ENCODE measurements around the gene NFE2L3. TPM values are rescaled to one million over a fixed set of nuclear protein-coding genes. Genes with fewer than 3 reads are reported as not detected.
A peak's percentile ranks its signal among the peaks of the same experiment; 100 is the strongest.

Gene NFE2L3
- total RNA-seq, 1 experiment from 2014 or later: 2.2 TPM

DNA sequence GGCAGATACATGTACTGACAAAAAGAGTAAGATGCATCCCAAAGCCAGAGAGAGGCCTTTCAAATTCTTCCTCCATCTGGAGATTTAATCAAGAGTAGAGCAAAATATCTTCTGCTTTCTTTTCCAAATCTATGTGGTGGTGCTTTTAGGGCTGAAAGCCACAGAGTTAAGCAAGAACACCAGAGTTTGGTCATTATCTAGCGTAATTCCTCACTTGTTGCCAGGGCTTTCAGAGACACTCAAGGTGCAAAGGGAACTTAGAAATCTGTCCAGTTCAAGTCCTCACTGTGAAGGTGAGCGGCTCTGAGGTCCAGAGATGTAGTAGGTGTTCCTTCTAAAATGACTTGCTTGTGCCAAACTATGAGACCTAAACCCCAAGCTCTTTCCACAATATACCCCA lies 10.9 kb upstream of the NFE2L3 start:
- Mint-ChIP-seq H3K27ac (ENCODE audit: low read depth, unreplicated experiment) (no peak overlapping the region), H3K4me1 (ENCODE audit: insufficient read depth, unreplicated experiment) (peaks cover 16% of the 10 kb centered on the region), H3K27me3 (ENCODE audit: insufficient read depth, unreplicated experiment) (no peaks in the 10 kb centered on the region), H3K4me3 (ENCODE audit: unreplicated experiment) (no peak overlapping the region), H3K9me3 (ENCODE audit: unreplicated experiment) (no peaks in the 10 kb centered on the region), H3K36me3 (ENCODE audit: insufficient read depth, unreplicated experiment) (no peaks in the 10 kb centered on the region)
- intact Hi-C loops (cut with micrococcal nuclease): no loop called here
- no peak for DNase-seq (ENCODE audit: unreplicated experiment)
- POLR2A ChIA-PET: no interaction called here
- BruUV-seq (replicated peaks): no TSS peak
- CTCF ChIA-PET: no interaction called here
- TF ChIP-seq, protein P1, sequence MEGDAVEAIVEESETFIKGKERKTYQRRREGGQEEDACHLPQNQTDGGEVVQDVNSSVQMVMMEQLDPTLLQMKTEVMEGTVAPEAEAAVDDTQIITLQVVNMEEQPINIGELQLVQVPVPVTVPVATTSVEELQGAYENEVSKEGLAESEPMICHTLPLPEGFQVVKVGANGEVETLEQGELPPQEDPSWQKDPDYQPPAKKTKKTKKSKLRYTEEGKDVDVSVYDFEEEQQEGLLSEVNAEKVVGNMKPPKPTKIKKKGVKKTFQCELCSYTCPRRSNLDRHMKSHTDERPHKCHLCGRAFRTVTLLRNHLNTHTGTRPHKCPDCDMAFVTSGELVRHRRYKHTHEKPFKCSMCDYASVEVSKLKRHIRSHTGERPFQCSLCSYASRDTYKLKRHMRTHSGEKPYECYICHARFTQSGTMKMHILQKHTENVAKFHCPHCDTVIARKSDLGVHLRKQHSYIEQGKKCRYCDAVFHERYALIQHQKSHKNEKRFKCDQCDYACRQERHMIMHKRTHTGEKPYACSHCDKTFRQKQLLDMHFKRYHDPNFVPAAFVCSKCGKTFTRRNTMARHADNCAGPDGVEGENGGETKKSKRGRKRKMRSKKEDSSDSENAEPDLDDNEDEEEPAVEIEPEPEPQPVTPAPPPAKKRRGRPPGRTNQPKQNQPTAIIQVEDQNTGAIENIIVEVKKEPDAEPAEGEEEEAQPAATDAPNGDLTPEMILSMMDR (IDR thresholded peaks at IDR 0.05; ENCODE audit: unreplicated experiment): no peak

DNA sequence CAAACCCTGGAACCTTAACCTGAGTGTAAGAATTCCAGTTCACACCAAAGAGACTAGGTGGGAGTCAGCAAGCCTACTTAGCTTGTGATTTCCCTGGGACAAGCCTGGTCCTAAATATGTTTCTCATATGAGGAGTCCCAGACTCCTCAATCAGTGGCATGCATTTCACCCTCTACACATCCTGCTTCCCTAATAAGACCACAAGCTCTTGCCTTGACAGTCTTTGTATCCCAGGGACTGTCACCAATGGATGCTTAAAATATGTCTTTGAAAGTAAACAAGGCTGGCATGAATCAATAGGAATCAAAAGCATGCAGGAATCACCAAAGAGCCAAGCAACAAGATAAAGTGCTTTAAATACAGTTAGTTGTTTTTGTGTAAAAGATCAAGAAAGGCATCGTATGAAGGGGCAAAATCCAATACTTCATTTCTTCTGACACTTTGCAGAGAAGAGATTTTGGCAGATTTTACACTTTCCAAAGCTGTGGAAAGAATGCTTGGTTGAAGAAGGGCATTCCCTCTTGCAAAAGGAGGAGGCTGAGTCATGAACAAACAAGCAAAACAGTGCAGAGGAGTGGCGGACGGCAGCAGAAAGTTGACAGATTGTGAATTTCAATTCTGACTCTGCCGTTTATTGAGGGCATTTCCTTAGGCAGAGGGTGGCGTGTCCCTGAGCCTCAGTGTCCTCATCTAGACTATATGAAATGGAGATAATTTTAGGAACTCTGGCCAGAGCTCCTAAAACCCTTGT lies 8.5 kb upstream of the NFE2L3 start:
- Mint-ChIP-seq H3K27me3 (ENCODE audit: insufficient read depth, unreplicated experiment) (no peaks in the 10 kb centered on the region), H3K27ac (ENCODE audit: low read depth, unreplicated experiment) (no peak overlapping the region), H3K36me3 (ENCODE audit: insufficient read depth, unreplicated experiment) (no peaks in the 10 kb centered on the region), H3K4me3 (ENCODE audit: unreplicated experiment) (peak overlapping the region; percentile 49), H3K4me1 (ENCODE audit: insufficient read depth, unreplicated experiment) (peaks cover 16% of the 10 kb centered on the region), H3K9me3 (ENCODE audit: unreplicated experiment) (no peaks in the 10 kb centered on the region)
- CTCF ChIA-PET: interaction anchor here (0.6 to 1.3 kb wide), 6 partner anchors 8 to 548 kb away, joined by 3 to 4 read pairs (median 3); no protein-coding TSS in a partner anchor
- TF ChIP-seq, protein P1 (IDR thresholded peaks at IDR 0.05; ENCODE audit: unreplicated experiment): no peak
- POLR2A ChIA-PET: interaction anchor here (0.7 to 2.0 kb wide), 8 partner anchors 9 to 52 kb away, joined by 3 to 9 read pairs (median 3); partner anchors contain the start of gene NFE2L3
- peak; percentile 66 for DNase-seq (ENCODE audit: unreplicated experiment)
- BruUV-seq (replicated peaks): no TSS peak
- intact Hi-C loops (cut with micrococcal nuclease): no loop called here

DNA sequence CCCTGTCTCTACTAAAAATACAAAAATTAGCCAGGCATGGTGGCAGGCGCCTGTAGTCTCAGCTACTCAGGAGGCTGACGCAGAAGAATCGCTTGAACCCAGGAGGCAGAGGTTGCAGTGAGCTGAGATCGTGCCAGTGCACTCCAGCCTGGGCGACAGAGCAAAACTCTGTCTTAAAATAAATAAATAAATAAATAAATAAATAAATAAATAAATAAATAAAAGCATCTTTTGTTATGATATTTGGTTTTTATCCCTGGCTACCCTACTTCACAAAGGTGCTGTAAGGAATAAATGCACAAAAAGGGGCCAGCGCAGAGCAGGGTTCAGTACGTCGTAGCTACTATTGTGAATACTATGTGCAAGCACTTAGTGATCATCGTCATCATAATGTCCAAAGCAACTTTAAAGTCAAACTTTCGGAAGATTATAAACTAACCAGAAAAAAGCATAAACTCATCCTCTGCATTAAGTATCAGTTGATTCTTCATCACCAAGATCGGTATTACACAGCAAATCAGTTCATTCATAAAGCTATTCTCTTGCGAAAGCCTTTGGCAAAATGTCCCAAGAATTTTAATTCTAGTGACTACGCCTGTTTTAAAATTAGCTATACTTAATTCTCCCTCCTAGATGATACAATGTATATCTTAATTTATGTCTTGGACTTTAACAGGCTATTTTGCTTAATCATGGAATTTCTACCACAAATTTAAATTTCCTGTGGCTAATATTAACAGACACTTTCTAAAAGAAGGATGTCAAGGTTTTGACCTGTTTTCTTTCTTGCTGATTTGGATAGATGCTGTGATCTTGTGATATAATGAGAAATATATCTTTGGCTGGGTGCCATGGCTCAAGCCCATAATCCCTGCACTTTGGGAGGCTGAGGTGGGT lies 7.6 kb upstream of the NFE2L3 start:
- intact Hi-C loops (cut with micrococcal nuclease): no loop called here
- BruUV-seq (replicated peaks): no TSS peak
- no peak overlapping the region for H3K27ac Mint-ChIP-seq (ENCODE audit: low read depth, unreplicated experiment)
- H3K36me3 Mint-ChIP-seq (ENCODE audit: insufficient read depth, unreplicated experiment): no peaks in the 10 kb centered on the region
- peaks cover 16% of the 10 kb centered on the region for H3K4me1 Mint-ChIP-seq (ENCODE audit: insufficient read depth, unreplicated experiment)
- no peaks in the 10 kb centered on the region for H3K9me3 Mint-ChIP-seq (ENCODE audit: unreplicated experiment)
- CTCF ChIA-PET: interaction anchor here (0.6 to 1.3 kb wide), 5 partner anchors 9 to 547 kb away, joined by 3 to 4 read pairs (median 3); no protein-coding TSS in a partner anchor
- TF ChIP-seq, protein P1 (IDR thresholded peaks at IDR 0.05; ENCODE audit: unreplicated experiment): no peak
- POLR2A ChIA-PET: interaction anchor here (0.9 to 2.0 kb wide), 7 partner anchors 12 to 55 kb away, joined by 3 to 9 read pairs (median 3); no protein-coding TSS in a partner anchor
- peak; percentile 20 for DNase-seq (ENCODE audit: unreplicated experiment)
- no peak overlapping the region for H3K4me3 Mint-ChIP-seq (ENCODE audit: unreplicated experiment)
- no peaks in the 10 kb centered on the region for H3K27me3 Mint-ChIP-seq (ENCODE audit: insufficient read depth, unreplicated experiment)

DNA sequence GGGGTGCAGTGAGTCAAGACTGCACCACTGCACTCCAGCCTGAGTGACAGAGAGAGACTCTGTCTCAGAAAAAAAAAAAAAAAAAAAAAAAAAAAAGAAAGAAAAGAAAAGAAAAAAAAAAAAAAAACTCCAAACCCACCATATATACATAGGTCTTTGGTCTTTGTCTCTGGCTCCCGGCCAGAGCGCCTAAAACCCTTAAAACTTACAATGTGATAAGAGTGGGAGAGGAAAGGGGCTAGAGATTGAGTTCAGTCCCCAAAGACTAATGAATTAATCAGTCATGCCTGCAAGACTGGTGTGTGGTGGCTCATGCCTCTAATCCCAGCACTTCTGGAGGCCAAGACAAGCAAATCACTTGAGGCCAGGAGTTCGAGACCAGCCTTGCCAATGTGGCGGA lies 6.8 kb upstream of the NFE2L3 start:
- CTCF ChIA-PET: interaction anchor here (1.3 kb wide), 1 partner anchor 55 kb away, joined by 4 read pairs; no protein-coding TSS in a partner anchor
- H3K36me3 Mint-ChIP-seq (ENCODE audit: insufficient read depth, unreplicated experiment): no peaks in the 10 kb centered on the region
- no peaks in the 10 kb centered on the region for H3K9me3 Mint-ChIP-seq (ENCODE audit: unreplicated experiment)
- POLR2A ChIA-PET: interaction anchor here (0.9 to 2.0 kb wide), 2 partner anchors 11 to 55 kb away, joined by 6 to 9 read pairs; no protein-coding TSS in a partner anchor
- no peak overlapping the region for H3K27ac Mint-ChIP-seq (ENCODE audit: low read depth, unreplicated experiment)
- intact Hi-C loops (cut with micrococcal nuclease): no loop called here
- peaks cover 16% of the 10 kb centered on the region for H3K4me1 Mint-ChIP-seq (ENCODE audit: insufficient read depth, unreplicated experiment)
- TF ChIP-seq, protein P1 (IDR thresholded peaks at IDR 0.05; ENCODE audit: unreplicated experiment): no peak
- no peaks in the 10 kb centered on the region for H3K27me3 Mint-ChIP-seq (ENCODE audit: insufficient read depth, unreplicated experiment)
- H3K4me3 Mint-ChIP-seq (ENCODE audit: unreplicated experiment): no peak overlapping the region
- no TSS peak for BruUV-seq (replicated peaks)
- DNase-seq (ENCODE audit: unreplicated experiment): no peak
